Common myeloid progenitor, CD34-positive (primary cell): ENCODE data around the gene HOXB5.

Source experiments
- CTCF ChIA-PET: fragments of 350-600 bp; sonication (Branson Sonifier 250); formaldehyde crosslinking; loops from one replicate; lab custom pipeline; 2021; ENCODE audit warnings: antibody characterized with exemption; lab: Charles Lee
- POLR2A ChIA-PET: fragments of 350-600 bp; sonication (Branson Sonifier 250); formaldehyde crosslinking; loops from one replicate; lab custom pipeline; 2021; ENCODE audit warnings: antibody characterized with exemption; lab: Charles Lee
- DNase-seq, 3 donors: peaks; one replicate each; pipeline versions ENCODE4 v3.0.0 to v3.0.0-alpha.2; 2013
- H3K27ac ChIP-seq, 2 experiments: 1 replicate in 1 of 2; 2 replicates in 1 of 2; pipeline ENCODE4 v1.7.0; 2013; ENCODE audit warnings: inconsistent platforms in 2 of 2, low read length in 2 of 2, mild to moderate bottlenecking in 2 of 2, low read depth in 1 of 2, moderate library complexity in 1 of 2; ENCODE audit not compliant: severe bottlenecking in 2 of 2, insufficient read depth in 1 of 2, poor library complexity in 1 of 2
- H3K27me3 ChIP-seq, 5 experiments: replicated peaks in 2 of 5; 1 replicate in 3 of 5; 2 replicates in 2 of 5; pipeline versions ENCODE4 v1.6.1 to v1.7.0; 2013; ENCODE audit warnings: low read length in 4 of 5, mild to moderate bottlenecking in 2 of 5, moderate library complexity in 2 of 5, inconsistent platforms in 1 of 5; ENCODE audit not compliant: insufficient read depth in 5 of 5, control insufficient read depth in 4 of 5
- H3K36me3 ChIP-seq, 4 experiments: 1 replicate in 2 of 4; 2 replicates in 2 of 4; pipeline versions ENCODE4 v1.6.1 to v1.7.0; 2013; ENCODE audit warnings: low read length in 3 of 4, control low read depth in 1 of 4, mild to moderate bottlenecking in 1 of 4; ENCODE audit not compliant: control insufficient read depth in 4 of 4, insufficient read depth in 4 of 4
- H3K4me1 ChIP-seq, 4 experiments: 1 replicate in 3 of 4; 2 replicates in 1 of 4; pipeline versions ENCODE4 v1.6.1 to v1.7.1; 2013; ENCODE audit warnings: low read length in 3 of 4, mild to moderate bottlenecking in 3 of 4, control low read depth in 1 of 4, inconsistent platforms in 1 of 4, moderate library complexity in 1 of 4; ENCODE audit not compliant: control insufficient read depth in 4 of 4, insufficient read depth in 4 of 4; ENCODE audit errors: control extremely low read depth in 1 of 4
- H3K4me3 ChIP-seq, 7 experiments: 1 replicate in 4 of 7; 2 replicates in 3 of 7; pipeline versions ENCODE4 v1.5.1 to v1.7.0; 2013; ENCODE audit warnings: mild to moderate bottlenecking in 7 of 7, low read length in 6 of 7, moderate library complexity in 6 of 7, inconsistent platforms in 2 of 7, low read depth in 2 of 7, control low read depth in 1 of 7; ENCODE audit not compliant: insufficient read depth in 4 of 7, control insufficient read depth in 1 of 7; ENCODE audit errors: extremely low read depth in 1 of 7
- H3K9me3 ChIP-seq, 5 experiments: 1 replicate in 4 of 5; 2 replicates in 1 of 5; pipeline versions ENCODE4 v1.6.1 to v1.7.1; 2013; ENCODE audit warnings: low read length in 4 of 5, mild to moderate bottlenecking in 2 of 5, inconsistent platforms in 1 of 5, low read depth in 1 of 5, moderate library complexity in 1 of 5; ENCODE audit not compliant: control insufficient read depth in 4 of 5, insufficient read depth in 2 of 5; ENCODE audit errors: control extremely low read depth in 1 of 5
- WGBS: methylation state at CpG from one replicate; pipeline ENCODE4 v1.1.5; 2013; ENCODE audit not compliant: insufficient coverage; 5-methylcytosine and 5-hydroxymethylcytosine counted together

The HOXB5 gene

GRCh38 chr17:48564188-48565021 is 29.2 kb downstream of the HOXB5 start:
- peaks cover 0 to 39% (median 11%) of the 10 kb centered on the region in 4 experiments for H3K36me3 ChIP-seq
- ChIA-PET POLR2A (interaction anchor here (0.7 to 1.2 kb wide), 3 partner anchors 13 to 18 kb away, joined by 3 read pairs; no protein-coding TSS in a partner anchor), CTCF (interaction anchor here (0.9 to 2.2 kb wide), 4 partner anchors 15 to 29 kb away, joined by 3 to 8 read pairs (median 5); no protein-coding TSS in a partner anchor)
- no peaks in the 10 kb centered on the region for H3K27me3 ChIP-seq
- no peak for DNase-seq
- H3K4me1 ChIP-seq, result peaks cover 5 to 90% (median 72%) of the 10 kb centered on the region in 4 experiments
- H3K27ac ChIP-seq, result peak overlapping the region in 1 of 2 experiments; percentile 14
- 27% methylated on average over 48 of the region's 73 CpGs for WGBS
- H3K4me3 ChIP-seq, result peak overlapping the region in 3 of 7 experiments; percentile 28 to 43 (median 29)
- H3K9me3 ChIP-seq, result no peaks in the 10 kb centered on the region

DNA sequence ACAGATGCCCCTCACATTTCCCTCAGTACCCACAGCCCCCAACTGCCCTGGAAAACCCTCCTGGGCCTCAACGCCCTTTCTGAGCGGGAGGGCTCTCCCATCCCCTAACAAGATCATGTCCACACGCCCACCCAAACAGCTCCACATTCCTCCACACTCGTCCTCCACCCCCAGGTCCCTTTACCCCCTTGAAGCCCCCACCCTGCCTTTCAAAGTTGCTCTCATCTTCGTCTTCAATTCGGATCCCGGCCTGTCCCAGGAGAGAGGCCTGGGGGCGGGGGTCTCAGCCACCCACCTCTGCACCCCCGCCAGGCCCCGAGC is 29.8 kb downstream of the HOXB5 start:
- no peaks in the 10 kb centered on the region for H3K27me3 ChIP-seq
- no peak overlapping the region for H3K27ac ChIP-seq
- POLR2A ChIA-PET, result interaction anchor here (1.2 kb wide), 1 partner anchor 17 kb away, joined by 3 read pairs; no protein-coding TSS in a partner anchor
- H3K36me3 ChIP-seq, result peaks cover 0 to 39% (median 14%) of the 10 kb centered on the region in 4 experiments
- H3K9me3 ChIP-seq, result no peaks in the 10 kb centered on the region
- peaks cover 5 to 85% (median 68%) of the 10 kb centered on the region in 4 experiments for H3K4me1 ChIP-seq
- DNase-seq, result no peak
- WGBS, result 83% methylated on average over 6 of the region's 10 CpGs
- CTCF ChIA-PET, result interaction anchor here (1.2 to 2.2 kb wide), 3 partner anchors 15 to 24 kb away, joined by 3 to 8 read pairs (median 7); no protein-coding TSS in a partner anchor
- no peak overlapping the region for H3K4me3 ChIP-seq

DNA sequence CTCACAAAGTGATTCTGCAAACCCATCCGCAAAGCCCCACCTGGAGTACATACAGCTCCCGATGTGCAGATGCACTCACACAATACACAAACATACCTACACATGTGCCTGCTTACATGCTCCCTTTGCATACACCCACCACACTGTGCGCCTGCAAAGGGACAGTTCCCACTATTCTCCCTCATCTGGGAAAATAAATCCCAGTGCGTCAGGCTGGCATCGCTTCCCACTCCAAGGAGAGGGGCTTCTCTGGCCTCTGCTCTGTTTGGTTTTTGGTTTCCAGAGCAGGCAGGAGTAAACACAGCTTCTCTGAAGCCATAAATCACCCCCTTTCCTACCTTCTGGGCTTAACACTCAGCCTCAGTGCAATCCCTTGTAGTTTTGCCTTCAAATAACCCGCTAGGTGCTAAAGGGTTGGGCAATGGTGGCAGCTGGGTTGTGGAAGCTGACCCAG is 30.2 kb downstream of the HOXB5 start:
- ChIA-PET CTCF (interaction anchor here (1.2 to 2.2 kb wide), 3 partner anchors 14 to 24 kb away, joined by 3 to 8 read pairs (median 7); no protein-coding TSS in a partner anchor), POLR2A (no interaction called here)
- Histone ChIP-seq H3K27me3 (no peaks in the 10 kb centered on the region), H3K4me3 (no peak overlapping the region), H3K4me1 (peaks cover 5 to 80% (median 66%) of the 10 kb centered on the region in 4 experiments), H3K36me3 (peaks cover 0 to 43% (median 16%) of the 10 kb centered on the region in 4 experiments), H3K27ac (no peak overlapping the region), H3K9me3 (no peaks in the 10 kb centered on the region)
- peak in 2 of 3 donors; percentile 61 to 68 for DNase-seq
- 92% methylated on average over 5 of the region's 6 CpGs for WGBS

GRCh38 chr17:48562934-48563333 is 30.6 kb downstream of the HOXB5 start:
- Histone ChIP-seq H3K4me3 (no peak overlapping the region), H3K36me3 (peaks cover 0 to 43% (median 20%) of the 10 kb centered on the region in 4 experiments), H3K27ac (no peak overlapping the region), H3K9me3 (no peaks in the 10 kb centered on the region), H3K4me1 (peaks cover 5 to 78% (median 62%) of the 10 kb centered on the region in 4 experiments), H3K27me3 (no peaks in the 10 kb centered on the region)
- ChIA-PET CTCF (interaction anchor here (1.2 to 2.2 kb wide), 3 partner anchors 14 to 25 kb away, joined by 3 to 8 read pairs (median 7); no protein-coding TSS in a partner anchor), POLR2A (no interaction called here)
- no peak for DNase-seq
- WGBS, result 97% methylated on average over 4 of the region's 5 CpGs

DNA sequence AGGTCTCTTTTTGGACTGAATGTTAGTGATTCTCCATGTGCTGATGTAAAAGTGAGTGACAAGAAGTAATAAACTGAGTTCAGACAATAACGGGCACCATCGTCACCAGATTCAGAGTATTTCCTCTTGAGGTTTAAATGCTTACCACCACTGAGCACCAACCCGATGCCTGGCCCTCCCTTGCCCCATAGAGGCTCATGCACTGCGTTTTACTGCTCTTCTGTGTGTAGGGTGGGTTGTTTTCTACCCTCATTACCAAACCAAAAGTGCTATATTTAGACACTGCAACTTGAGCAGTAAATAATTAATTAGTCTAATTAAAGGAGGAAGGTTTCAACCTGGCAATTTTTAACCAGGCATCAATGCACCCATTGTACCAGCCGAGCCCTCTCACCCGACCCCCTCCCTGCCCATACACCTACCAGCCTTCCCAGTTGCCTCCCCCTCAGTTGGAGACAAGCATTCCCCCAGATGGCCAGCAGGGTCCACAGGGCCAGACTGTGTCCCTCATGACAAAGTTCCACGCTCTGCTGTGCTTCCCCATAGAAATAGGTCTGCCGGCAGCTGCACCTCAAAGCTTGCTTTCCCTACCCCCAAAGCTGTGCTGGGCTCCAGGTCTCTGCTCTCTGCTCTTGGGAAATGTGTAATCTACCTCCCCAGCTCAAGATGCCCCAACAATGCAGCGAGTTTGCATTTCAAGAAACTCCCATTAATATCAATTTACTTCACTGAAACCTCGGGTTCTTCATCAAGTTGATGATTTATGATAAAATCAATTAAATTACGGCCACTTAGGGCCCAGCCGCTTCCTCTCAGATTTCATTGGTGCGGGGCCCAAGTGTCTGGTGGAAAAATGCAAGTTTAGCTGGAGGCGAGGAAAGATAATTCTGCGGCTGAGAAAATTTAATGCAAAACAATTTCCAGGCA is 31.4 kb downstream of the HOXB5 start:
- peak in 2 of 3 donors; percentile 60 to 65 for DNase-seq
- ChIA-PET POLR2A (no interaction called here), CTCF (interaction anchor here (1.2 to 1.8 kb wide), 4 partner anchors 8 to 23 kb away, joined by 3 to 7 read pairs (median 4); no protein-coding TSS in a partner anchor)
- Histone ChIP-seq H3K27me3 (no peaks in the 10 kb centered on the region), H3K27ac (no peak overlapping the region), H3K9me3 (no peaks in the 10 kb centered on the region), H3K4me3 (peak overlapping the region in 1 of 7 experiments; percentile 15), H3K36me3 (peaks cover 0 to 39% (median 21%) of the 10 kb centered on the region in 4 experiments), H3K4me1 (peaks cover 6 to 78% (median 58%) of the 10 kb centered on the region in 4 experiments)
- WGBS, result 52% methylated on average over 9 of the region's 15 CpGs
